Neural progenitor cell (in vitro differentiated cells): ENCODE measurements around the gene ZNF592.

Source experiments
- EZH2 ChIP-seq: fragments of 200-600 bp; sonication (generic); IDR thresholded peaks from 2 replicates; pipeline ENCODE4 v1.6.1; 2017; ENCODE audit warnings: antibody characterized with exemption, mild to moderate bottlenecking, moderate library complexity
- EZH2phosphoT487 ChIP-seq: fragments of 200-600 bp; sonication (generic); IDR thresholded peaks from 2 replicates; pipeline ENCODE4 v1.6.1; 2017; ENCODE audit warnings: antibody characterized with exemption
- TF ChIP-seq, protein P1 (sequence below): fragments of 200-600 bp; sonication (generic); IDR thresholded peaks from 2 replicates; pipeline ENCODE4 v1.5.1; 2017; ENCODE audit warnings: antibody characterized with exemption, mild to moderate bottlenecking

DNA sequence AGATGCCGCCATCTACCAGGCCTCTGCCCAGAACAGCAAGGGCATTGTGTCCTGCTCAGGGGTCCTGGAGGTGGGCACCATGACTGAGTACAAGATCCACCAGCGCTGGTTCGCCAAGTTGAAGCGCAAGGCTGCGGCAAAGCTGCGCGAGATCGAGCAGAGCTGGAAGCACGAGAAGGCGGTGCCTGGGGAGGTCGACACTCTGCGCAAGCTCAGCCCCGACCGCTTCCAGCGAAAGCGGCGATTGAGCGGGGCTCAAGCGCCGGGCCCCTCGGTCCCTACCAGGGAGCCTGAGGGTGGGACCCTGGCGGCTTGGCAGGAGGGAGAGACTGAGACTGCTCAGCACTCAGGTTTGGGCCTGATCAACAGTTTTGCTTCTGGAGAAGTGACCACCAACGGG is 91.3 kb downstream of the ZNF592 start:
- TF ChIP-seq, protein P1, sequence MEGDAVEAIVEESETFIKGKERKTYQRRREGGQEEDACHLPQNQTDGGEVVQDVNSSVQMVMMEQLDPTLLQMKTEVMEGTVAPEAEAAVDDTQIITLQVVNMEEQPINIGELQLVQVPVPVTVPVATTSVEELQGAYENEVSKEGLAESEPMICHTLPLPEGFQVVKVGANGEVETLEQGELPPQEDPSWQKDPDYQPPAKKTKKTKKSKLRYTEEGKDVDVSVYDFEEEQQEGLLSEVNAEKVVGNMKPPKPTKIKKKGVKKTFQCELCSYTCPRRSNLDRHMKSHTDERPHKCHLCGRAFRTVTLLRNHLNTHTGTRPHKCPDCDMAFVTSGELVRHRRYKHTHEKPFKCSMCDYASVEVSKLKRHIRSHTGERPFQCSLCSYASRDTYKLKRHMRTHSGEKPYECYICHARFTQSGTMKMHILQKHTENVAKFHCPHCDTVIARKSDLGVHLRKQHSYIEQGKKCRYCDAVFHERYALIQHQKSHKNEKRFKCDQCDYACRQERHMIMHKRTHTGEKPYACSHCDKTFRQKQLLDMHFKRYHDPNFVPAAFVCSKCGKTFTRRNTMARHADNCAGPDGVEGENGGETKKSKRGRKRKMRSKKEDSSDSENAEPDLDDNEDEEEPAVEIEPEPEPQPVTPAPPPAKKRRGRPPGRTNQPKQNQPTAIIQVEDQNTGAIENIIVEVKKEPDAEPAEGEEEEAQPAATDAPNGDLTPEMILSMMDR = no peak
- TF ChIP-seq EZH2 (no peak), EZH2phosphoT487 (no peak)
